ENCODE data around the gene PPID.
"Not testable (repeated sequence)": the region's sequence is repeated elsewhere in the genome, so short reads cannot be mapped to it uniquely, and the experiment has no call there.

PPID gene

GRCh38 chr4:158670975-158671664 is 52.1 kb downstream of the PPID start:
- in situ Hi-C loops (cut with HindIII; ENCODE audit: low sequenced_read_pairs), result no loop called here

- in situ Hi-C loops (cut with HindIII; ENCODE audit: low sequenced_read_pairs), result no loop called here
Observed at GRCh38 chr4:158669310-158669709, 53.9 kb downstream of the PPID start.

GRCh38 chr4:158667651-158668198 is 55.5 kb downstream of the PPID start:
- in situ Hi-C loops (cut with HindIII; ENCODE audit: low sequenced_read_pairs), result no loop called here

- in situ Hi-C loops (cut with HindIII; ENCODE audit: low sequenced_read_pairs), result no loop called here
Observed at GRCh38 chr4:158666892-158667291, 56.3 kb downstream of the PPID start.

DNA sequence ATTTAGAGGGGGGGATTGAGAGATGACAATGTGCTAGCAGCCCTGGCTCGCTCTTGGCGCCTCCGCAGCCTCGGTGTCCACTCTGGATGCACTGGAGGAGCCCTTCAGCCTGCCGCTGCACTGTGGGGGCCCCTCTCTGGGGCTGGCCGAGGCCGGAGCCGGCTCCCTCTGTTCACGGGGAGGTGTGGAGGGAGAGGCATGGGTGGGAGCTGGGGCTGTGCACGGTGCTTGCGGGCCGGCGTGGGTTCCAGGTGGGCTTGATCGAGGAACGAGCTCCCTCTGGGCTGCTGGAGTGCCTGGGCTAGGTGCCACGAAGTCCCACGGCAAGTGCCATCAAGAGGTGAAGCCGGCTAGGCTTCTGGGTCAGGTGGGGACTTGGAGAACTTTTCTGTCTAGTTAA is 58.4 kb downstream of the PPID start:
- in situ Hi-C loops (cut with HindIII; ENCODE audit: low sequenced_read_pairs), result no loop called here

- in situ Hi-C loops (cut with HindIII; ENCODE audit: low sequenced_read_pairs), result not testable (repeated sequence)
Observed at GRCh38 chr4:158663707-158664625, 59.2 kb downstream of the PPID start.

DNA sequence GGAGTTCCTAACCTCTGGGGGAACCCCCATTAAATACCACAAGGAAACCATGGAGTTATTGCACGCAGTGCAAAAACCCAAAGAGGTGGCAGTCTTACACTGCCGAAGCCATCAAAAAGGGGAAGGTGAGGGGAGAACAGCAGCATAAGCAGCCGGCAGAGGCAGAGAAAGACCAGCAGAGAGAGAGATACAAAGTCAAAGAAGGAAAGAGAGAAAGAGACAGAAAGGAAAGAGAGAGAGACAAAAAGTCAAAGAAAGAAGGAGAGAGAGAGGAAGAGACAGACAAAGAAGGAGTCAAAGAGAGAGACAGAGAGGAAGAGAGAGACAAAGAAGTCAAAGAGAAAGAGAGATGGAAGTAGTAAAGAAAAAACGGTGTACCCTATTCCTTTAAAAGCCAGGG is 59.9 kb downstream of the PPID start:
- in situ Hi-C loops (cut with HindIII; ENCODE audit: low sequenced_read_pairs), result not testable (repeated sequence)

Measured in endothelial cell of hepatic sinusoid (primary cell).